ENCODE results near the gene GALNTL6. TPM values are rescaled to one million over a fixed set of nuclear protein-coding genes. Genes with fewer than 3 reads are reported as not detected.

Gene GALNTL6
- total RNA-seq, 4 donors from 2014 or later: 0.67 to 0.70 TPM; not detected in 2

- H3K4me3 ChIP-seq: no peak overlapping the region
- no peak for DNase-seq
- no peaks in the 10 kb centered on the region for H3K4me1 ChIP-seq
- no peaks in the 10 kb centered on the region for H3K36me3 ChIP-seq
- TF ChIP-seq, protein P1, sequence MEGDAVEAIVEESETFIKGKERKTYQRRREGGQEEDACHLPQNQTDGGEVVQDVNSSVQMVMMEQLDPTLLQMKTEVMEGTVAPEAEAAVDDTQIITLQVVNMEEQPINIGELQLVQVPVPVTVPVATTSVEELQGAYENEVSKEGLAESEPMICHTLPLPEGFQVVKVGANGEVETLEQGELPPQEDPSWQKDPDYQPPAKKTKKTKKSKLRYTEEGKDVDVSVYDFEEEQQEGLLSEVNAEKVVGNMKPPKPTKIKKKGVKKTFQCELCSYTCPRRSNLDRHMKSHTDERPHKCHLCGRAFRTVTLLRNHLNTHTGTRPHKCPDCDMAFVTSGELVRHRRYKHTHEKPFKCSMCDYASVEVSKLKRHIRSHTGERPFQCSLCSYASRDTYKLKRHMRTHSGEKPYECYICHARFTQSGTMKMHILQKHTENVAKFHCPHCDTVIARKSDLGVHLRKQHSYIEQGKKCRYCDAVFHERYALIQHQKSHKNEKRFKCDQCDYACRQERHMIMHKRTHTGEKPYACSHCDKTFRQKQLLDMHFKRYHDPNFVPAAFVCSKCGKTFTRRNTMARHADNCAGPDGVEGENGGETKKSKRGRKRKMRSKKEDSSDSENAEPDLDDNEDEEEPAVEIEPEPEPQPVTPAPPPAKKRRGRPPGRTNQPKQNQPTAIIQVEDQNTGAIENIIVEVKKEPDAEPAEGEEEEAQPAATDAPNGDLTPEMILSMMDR (IDR thresholded peaks at IDR 0.05): no peak
- no peak for TF ChIP-seq POLR2A (IDR thresholded peaks at IDR 0.05)
- no peaks in the 10 kb centered on the region for H3K9me3 ChIP-seq
- no peak overlapping the region for H3K27ac ChIP-seq
- H3K27me3 ChIP-seq: no peaks in the 10 kb centered on the region
These were observed 63.4 kb downstream of the GALNTL6 start for GRCh38 chr4:171876636-171877035.

GRCh38 chr4:171880136-171880535 lies 66.9 kb downstream of the GALNTL6 start:
- DNase-seq: no peak
- H3K27me3 ChIP-seq: no peaks in the 10 kb centered on the region
- H3K9me3 ChIP-seq: no peaks in the 10 kb centered on the region
- no peaks in the 10 kb centered on the region for H3K4me1 ChIP-seq
- no peak overlapping the region for H3K4me3 ChIP-seq
- H3K36me3 ChIP-seq: no peaks in the 10 kb centered on the region
- no peak overlapping the region for H3K27ac ChIP-seq
- TF ChIP-seq, protein P1 (IDR thresholded peaks at IDR 0.05): no peak
- no peak for TF ChIP-seq POLR2A (IDR thresholded peaks at IDR 0.05)

- DNase-seq: no peak
- no peak overlapping the region for H3K4me3 ChIP-seq
- no peaks in the 10 kb centered on the region for H3K36me3 ChIP-seq
- no peak overlapping the region for H3K27ac ChIP-seq
- H3K9me3 ChIP-seq: no peaks in the 10 kb centered on the region
- TF ChIP-seq POLR2A (IDR thresholded peaks at IDR 0.05): no peak
- TF ChIP-seq, protein P1 (IDR thresholded peaks at IDR 0.05): no peak
- no peaks in the 10 kb centered on the region for H3K27me3 ChIP-seq
- no peaks in the 10 kb centered on the region for H3K4me1 ChIP-seq
These were observed 76.5 kb downstream of the GALNTL6 start for GRCh38 chr4:171889681-171890080.

- Histone ChIP-seq H3K27me3 (no peaks in the 10 kb centered on the region), H3K36me3 (no peaks in the 10 kb centered on the region), H3K4me3 (no peak overlapping the region), H3K4me1 (no peaks in the 10 kb centered on the region), H3K27ac (no peak overlapping the region), H3K9me3 (no peaks in the 10 kb centered on the region)
- no peak for TF ChIP-seq POLR2A (IDR thresholded peaks at IDR 0.05)
- TF ChIP-seq, protein P1 (IDR thresholded peaks at IDR 0.05): no peak
- DNase-seq: no peak
These were observed 77.8 kb downstream of the GALNTL6 start for GRCh38 chr4:171891038-171891437.

DNA sequence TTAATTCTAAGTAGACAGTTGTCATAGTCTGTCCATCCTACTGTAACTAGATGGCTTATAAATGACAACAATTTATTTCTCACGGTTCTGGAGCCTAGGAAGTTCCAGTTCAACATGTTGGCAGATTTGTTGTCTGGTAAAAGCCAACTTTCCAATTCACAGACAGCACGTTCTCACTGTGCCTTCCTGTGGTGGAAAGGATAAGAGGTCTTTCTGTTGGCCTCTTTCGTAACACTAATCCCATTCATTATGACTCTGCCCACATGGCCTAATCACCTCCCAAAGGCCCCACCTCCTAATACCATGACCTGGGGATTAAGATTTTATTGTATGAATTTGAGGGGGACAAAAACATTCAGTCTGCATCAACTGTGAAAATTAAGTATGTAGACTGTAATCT lies 83.2 kb downstream of the GALNTL6 start:
- Histone ChIP-seq H3K4me3 (no peak overlapping the region), H3K36me3 (no peaks in the 10 kb centered on the region), H3K9me3 (no peaks in the 10 kb centered on the region), H3K27ac (no peak overlapping the region), H3K27me3 (no peaks in the 10 kb centered on the region), H3K4me1 (no peaks in the 10 kb centered on the region)
- TF ChIP-seq POLR2A (IDR thresholded peaks at IDR 0.05): no peak
- TF ChIP-seq, protein P1 (IDR thresholded peaks at IDR 0.05): no peak
- DNase-seq: no peak

- H3K4me1 ChIP-seq: no peaks in the 10 kb centered on the region
- H3K27ac ChIP-seq: no peak overlapping the region
- H3K27me3 ChIP-seq: no peaks in the 10 kb centered on the region
- no peak overlapping the region for H3K4me3 ChIP-seq
- TF ChIP-seq POLR2A (IDR thresholded peaks at IDR 0.05): no peak
- TF ChIP-seq, protein P1 (IDR thresholded peaks at IDR 0.05): no peak
- H3K36me3 ChIP-seq: no peaks in the 10 kb centered on the region
- H3K9me3 ChIP-seq: no peaks in the 10 kb centered on the region
- no peak for DNase-seq
These were observed 106.1 kb downstream of the GALNTL6 start for GRCh38 chr4:171919314-171919713.

Data from Peyer's patch (tissue), 4 donors.